ENCODE results near the gene COL23A1.
A peak's percentile ranks its signal among the peaks of the same experiment; 100 is the strongest.

The COL23A1 gene

GRCh38 chr5:178310130-178310865 is 279.9 kb downstream of the COL23A1 start:
- no peak for DNase-seq

DNA sequence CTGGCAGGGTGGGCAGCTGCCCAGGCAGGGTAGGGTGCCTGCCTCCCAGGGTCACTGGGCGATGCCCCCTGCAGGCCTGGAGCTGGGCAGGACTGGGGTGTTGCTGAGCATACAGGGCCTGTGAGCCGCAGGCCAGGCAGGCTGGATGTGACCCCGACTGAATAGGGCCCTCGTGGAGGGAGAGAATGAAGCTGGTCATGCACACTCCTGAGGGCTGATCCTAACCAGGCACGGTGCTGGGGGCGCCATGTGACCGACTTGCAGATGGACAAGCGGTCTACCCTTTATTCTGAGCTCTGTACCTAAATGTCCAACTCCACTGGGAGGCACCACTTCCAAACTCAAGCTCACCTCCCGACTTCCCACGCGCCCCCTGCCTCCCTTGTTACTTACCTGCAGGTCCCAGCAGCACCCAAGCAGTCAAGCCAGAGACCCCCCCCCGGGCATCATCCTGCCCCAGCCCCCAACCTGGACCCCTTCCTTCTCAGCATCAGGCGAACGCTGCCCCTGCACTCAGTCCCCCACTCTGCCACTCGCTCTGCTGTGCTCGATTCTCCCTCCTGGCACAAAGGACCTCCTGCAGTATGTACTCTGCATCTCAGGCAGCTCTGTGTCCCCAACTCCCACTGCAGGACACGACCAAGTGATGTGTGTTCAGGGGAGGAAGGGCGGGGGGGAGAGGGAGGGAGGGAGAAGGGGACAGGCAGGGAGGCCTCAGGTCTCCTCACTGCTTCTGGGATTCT is 280.8 kb downstream of the COL23A1 start:
- no peak for DNase-seq

DNA sequence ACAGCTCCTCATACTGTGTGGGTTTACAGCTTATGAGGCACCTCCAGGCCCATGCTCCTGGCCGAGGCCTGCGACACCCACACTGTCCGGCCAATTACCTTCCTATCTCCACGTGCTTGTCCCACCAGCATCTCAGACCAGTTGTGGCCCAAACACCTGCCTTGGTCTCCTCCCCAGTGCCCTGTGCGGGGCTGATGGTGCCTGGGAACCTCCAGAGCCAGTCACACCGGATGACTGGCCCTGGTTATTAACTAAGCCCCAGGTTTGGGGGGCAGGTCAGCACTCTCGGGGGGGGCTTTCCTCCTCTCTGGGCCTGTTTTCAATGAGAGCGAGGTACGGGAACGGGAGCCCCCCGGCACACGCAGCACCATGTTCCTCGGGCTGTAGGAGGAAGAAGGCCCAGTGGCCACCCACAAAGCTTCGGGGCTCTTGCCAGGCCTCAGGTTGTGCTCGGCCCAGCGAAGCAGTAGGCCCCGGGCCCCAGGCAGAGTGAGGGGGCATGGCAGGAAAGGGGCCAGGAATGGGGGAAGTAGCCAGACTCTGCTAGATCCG is 281.6 kb downstream of the COL23A1 start:
- no peak for DNase-seq

- peak; percentile 26 for DNase-seq
These were observed 282.7 kb downstream of the COL23A1 start for GRCh38 chr5:178307267-178308045.

DNA sequence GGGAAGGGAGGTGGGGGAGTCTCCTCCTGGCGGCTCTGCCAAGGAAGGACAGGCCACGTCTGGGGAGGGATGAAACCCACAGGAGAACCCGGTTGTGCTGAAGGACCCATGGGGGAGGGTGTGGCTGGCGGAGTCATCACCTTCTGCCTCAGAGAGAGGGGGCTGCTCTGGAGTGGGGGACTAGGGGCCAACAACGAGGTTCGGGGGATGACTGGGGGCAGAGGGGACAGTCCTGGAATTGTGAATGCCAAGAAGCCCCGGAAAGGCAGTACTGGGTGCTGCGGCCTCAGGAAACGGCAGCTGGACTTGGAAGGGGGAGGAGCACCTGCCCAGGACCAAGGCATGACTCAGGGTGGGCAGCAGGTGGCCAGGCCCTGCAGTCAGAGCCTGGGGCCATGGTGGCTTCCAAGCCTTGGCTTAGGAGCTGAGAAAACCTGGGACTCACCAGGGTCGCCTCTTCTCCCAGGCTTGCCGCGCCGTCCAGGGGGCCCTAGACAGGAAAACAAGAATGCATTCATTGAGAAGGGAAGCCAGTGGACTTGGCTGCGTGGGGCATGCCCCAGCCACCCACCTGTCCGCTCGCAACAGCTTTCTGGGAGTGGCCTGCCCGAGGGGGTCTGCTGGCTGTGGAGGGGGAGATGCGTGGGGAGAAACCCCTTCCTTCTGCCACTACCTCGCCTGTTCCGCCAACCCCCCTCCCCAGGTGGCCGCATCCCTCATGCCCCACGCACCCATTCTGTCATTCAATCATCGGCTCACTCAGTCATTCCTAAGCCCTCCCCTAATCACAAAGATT is 283.6 kb downstream of the COL23A1 start:
- DNase-seq, result no peak

DNA sequence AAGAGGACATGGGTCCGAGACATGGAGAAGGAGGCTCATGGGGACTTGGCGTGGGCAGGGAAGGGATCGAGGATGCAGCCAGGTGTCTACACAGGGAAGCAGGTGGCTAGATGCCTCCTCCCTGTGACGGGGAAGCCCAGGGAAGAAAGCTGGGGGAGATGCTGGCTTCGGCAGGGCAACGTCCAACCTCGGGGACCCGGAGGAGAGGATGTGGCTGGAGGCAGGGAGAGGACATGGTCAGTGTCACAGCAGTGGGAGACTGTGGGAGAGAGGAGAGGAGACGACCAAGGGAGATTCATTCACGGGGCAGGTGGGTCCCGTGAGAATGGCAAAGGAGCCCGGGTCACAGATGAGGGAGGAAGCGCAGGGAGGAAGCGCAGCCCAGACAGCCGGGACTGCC is 284.4 kb downstream of the COL23A1 start:
- DNase-seq, result no peak

- peak; percentile 75 for DNase-seq
These were observed 285.2 kb downstream of the COL23A1 start for GRCh38 chr5:178304761-178305645.

DNA sequence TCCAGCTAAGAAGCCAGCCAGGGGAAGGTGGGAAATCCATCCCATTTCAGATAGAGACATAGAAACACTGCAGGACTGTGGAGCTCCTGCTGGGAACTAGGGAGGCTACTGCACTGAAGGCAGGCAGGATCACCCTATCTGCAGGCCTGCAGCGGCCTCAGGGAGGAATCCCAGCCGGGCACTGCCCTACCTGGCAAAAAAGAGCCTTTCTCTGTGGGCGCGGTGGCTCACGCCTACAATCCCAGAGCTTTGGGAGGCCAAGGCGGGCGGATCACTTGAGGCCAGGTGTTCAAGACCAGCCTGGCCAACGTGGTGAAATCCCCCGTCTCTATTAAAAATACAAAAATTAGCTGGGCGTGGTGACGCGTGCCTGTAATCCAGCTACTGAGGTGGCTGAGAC is 286.2 kb downstream of the COL23A1 start:
- DNase-seq, result no peak

- DNase-seq, result peak; percentile 31
These were observed 287.9 kb downstream of the COL23A1 start for GRCh38 chr5:178302321-178302720.

DNA sequence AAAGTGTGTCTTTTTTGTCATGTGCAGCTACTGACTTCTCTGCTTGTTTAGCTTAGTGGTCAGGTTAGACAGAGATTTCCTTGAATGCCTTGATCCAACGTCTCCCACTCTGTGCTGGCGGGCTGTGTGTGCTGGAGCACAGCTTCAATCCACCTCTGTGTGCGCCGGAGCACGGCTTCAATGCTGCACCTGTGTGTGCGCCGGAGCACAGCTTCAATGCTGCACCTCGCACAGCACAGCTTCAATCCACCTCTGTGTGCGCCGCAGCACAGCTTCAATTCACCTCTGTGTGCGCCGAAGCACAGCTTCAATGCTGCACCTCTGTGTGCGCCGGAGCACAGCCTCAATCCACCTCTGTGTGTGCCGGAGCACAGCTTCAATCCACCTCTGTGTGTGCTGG is 288.6 kb downstream of the COL23A1 start:
- DNase-seq, result no peak

GRCh38 chr5:178298283-178298807 is 291.8 kb downstream of the COL23A1 start:
- DNase-seq, result no peak

DNA sequence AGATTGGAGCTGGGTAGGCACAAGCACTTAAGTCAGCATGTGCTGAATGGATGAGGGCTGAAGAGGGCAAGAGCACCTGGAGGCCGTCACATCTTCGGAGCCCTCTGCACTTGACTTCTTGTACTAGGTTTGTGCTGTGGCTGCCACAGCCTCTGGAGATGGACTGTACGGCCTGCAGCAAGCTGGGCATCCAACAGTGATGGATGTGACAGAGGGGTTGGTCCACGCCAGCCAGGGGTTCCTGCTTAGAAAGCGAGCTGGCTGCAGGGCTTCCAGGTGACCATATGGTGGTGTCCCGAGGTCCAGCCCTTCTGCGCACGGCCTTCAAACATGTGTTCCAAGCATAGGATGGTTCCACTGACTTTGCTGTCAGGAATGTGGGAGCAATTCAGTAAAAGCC is 292.4 kb downstream of the COL23A1 start:
- no peak for DNase-seq

DNA sequence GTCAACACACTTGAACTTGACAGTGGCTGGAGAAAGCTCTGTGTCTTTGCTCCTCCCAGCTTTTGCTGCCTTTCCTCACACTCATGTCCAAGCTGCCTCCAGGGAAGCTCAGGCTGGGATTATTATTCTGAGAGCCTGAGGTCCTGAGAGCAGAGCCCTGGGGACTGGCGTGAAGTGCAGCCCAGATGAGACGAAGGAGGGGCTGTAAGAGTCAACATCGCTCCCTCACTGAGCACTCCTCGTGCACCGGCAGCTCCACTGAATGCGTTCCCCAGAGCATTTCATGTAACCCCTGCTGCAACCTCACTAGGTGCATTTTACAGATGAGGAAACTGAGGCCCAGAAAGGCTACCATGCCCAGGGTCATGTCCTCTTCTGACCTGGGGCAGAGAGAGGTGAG is 294.1 kb downstream of the COL23A1 start:
- DNase-seq, result no peak

DNA sequence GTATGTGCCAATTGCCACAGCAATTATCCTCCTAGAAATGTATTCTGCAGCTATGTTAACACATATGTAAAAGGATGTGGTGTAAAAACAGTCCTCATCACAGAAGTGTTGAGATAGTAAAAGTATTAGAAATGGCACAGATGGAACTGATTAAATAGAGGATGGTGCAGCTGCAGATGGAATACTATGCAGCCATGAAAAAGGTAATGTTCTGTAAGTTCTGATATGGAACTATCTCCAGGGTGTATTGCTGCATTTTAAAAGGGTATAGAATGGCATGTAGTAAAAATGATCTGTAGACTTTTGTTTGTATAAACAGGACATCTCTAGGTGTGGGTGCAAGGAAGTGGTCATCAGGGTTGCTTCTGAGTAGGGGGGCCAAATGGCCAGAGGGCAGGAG is 294.6 kb downstream of the COL23A1 start:
- no peak for DNase-seq

- no peak for DNase-seq
These were observed 296.4 kb downstream of the COL23A1 start for GRCh38 chr5:178293815-178294214.

- DNase-seq, result peak; percentile 7
These were observed 296.8 kb downstream of the COL23A1 start for GRCh38 chr5:178293400-178293799.

DNA sequence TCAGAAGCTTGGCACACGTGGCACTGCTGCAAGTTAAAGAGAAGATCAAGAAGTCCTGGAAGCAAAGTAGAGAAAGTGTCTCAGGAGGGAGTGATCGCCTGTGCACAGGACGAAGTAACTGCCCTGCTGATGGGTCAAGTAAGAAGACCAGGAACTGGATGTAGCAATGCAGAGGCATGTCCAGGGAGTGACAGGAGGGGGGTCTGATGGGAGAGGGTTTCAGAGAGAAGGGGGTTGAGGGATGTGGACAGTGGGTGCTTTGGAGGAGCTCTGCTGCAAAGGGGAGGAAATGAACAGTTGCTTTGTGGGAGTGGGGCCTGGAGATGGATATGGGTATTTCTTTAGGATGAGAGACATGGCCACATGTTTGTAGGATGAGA is 297.4 kb downstream of the COL23A1 start:
- no peak for DNase-seq

DNA sequence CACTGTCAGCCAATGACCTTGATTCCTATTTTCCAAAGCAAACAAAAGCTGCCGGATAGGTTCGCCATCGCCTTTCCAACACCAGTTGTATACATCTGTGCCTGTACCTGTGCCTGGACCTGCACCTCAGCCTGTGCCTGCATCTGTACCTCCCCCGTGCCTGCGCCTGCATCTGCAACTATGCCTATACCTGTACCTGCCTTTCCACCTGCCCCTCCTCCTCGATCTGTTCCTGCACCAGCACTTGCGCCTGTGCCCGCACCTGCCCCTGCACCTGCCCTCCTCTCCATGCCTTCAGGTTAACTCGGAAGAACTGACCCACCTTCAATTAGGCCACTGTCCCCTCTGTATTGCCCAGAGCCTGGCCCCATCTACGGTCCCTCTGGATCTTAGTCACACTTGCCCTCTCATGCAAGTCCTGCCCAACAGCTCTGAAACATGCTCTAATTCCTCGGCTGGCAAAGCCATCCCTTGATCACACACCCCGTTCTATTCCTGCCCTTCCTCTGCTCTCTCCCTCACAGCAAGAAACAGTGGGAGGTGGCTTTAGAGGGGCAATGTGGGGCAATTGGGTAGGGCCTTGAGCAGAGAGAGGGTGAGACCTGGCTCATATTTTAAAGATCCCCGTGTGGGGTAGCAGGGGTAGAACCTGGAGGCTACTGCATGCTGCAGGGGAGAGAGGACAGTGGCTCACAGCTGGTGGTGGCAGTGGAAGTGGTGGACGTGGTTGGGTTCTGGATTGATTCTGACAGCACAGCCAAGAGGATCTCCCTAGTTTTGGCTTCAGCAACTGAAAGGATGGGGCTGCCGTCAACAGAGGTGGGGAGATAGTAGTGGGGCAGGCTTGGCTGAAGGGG is 298.0 kb downstream of the COL23A1 start:
- DNase-seq, result no peak

GRCh38 chr5:178291161-178291561 is 299.0 kb downstream of the COL23A1 start:
- DNase-seq, result no peak

DNA sequence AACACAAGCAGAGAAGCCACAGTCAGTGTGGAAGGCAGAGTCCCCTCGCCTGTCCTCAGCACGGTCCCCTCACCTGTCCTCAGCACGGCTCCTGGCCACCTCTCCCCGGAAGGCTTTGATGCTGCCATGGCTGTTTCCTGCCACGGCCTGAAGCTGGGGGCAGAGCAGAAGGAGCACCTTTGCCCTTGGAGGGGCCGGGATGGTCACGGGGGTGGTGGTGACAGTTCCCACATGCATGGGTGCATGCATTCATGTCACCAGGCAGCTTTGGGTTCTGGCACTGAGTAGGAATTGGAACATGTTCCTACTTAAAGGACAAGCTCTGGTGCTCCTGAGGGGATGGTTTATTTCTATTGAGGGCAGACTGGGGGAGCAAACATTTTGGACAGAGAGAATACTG is 299.8 kb downstream of the COL23A1 start:
- DNase-seq, result no peak

All from DMS79 treated with DMSO at 0.1 percent for 48 hours (cell line).